SK-N-SH treated with all-trans-retinoic acid at 6 μM for 48 hours (cell line): Measurements from ENCODE around the gene DSN1.

Source experiments
- ARNTL ChIP-seq: fragments of 450-650 bp; formaldehyde crosslinking; IDR thresholded peaks from 2 replicates; pipeline ENCODE4 v1.5.0; 2020; ENCODE audit warnings: low read depth, mild to moderate bottlenecking, moderate library complexity, borderline replicate concordance
- BACH2 ChIP-seq: fragments of 250-450 bp; sonication (Bioruptor Pico); IDR thresholded peaks from 2 replicates; pipeline ENCODE4 v1.9.0; 2021; ENCODE audit warnings: mild to moderate bottlenecking, borderline replicate concordance
- ESRRG ChIP-seq: fragments of 250-450 bp; sonication (Bioruptor Pico); IDR thresholded peaks from 2 replicates; pipeline ENCODE4 v1.6.1; 2021; ENCODE audit warnings: mild to moderate bottlenecking
- PATZ1 ChIP-seq: fragments of 250-450 bp; sonication (Bioruptor Pico); IDR thresholded peaks from 2 replicates; pipeline ENCODE4 v1.8.0; 2020; ENCODE audit warnings: mild to moderate bottlenecking, moderate library complexity, borderline replicate concordance
- PPARA ChIP-seq: fragments of 250-450 bp; sonication (Bioruptor Pico); IDR thresholded peaks from 2 replicates; pipeline ENCODE4 v1.5.0; 2020; ENCODE audit warnings: mild to moderate bottlenecking, borderline replicate concordance
- RARB ChIP-seq: fragments of 250-450 bp; sonication (Bioruptor Pico); IDR thresholded peaks from 2 replicates; pipeline ENCODE4 v1.8.0; 2021; ENCODE audit warnings: mild to moderate bottlenecking, moderate library complexity
- ZC3H10 ChIP-seq: fragments of 250-450 bp; sonication (Bioruptor Pico); IDR thresholded peaks from 2 replicates; pipeline ENCODE4 v1.5.1; 2021; ENCODE audit warnings: mild to moderate bottlenecking, moderate library complexity
- ZFP3 ChIP-seq: fragments of 250-450 bp; sonication (Bioruptor Pico); IDR thresholded peaks from 2 replicates; pipeline ENCODE4 v1.5.0; 2020; ENCODE audit warnings: mild to moderate bottlenecking, moderate library complexity
- ZNF70 ChIP-seq: fragments of 450-650 bp; formaldehyde crosslinking; IDR thresholded peaks from 2 replicates; pipeline ENCODE4 v1.5.0; 2020; ENCODE audit warnings: mild to moderate bottlenecking, moderate library complexity

GRCh38 chr20:36775826-36776225 lies 2.3 kb upstream of the DSN1 start:
- no peak for TF ChIP-seq ESRRG
- no peak for TF ChIP-seq ZC3H10 (CRISPR knock-in tag)
- no peak for TF ChIP-seq ARNTL
- TF ChIP-seq ZFP3 (CRISPR knock-in tag): no peak
- no peak for TF ChIP-seq PATZ1 (CRISPR knock-in tag)
- no peak for TF ChIP-seq ZNF70 (CRISPR knock-in tag)
- TF ChIP-seq PPARA (CRISPR knock-in tag): no peak
- TF ChIP-seq RARB: no peak
- no peak for TF ChIP-seq BACH2 (CRISPR knock-in tag)
